ENCODE results near the gene SPNS3.

GRCh38 chr17:4522661-4523060 lies 88.9 kb downstream of the SPNS3 start:
- no peak for TF ChIP-seq BHLHE40 (IDR thresholded peaks at IDR 0.05; ENCODE audit: borderline replicate concordance)
- TF ChIP-seq SUZ12 (IDR thresholded peaks at IDR 0.05), result no peak
- TF ChIP-seq SP1 (IDR thresholded peaks at IDR 0.05), result no peak
